GM10248 (cell line): Measurements from ENCODE around the gene ITM2C.

Source experiments
- CTCF ChIA-PET: fragments of 300-600 bp; sonication (Branson Sonifier 250); formaldehyde crosslinking; extraction: SDS; loops from one replicate; lab custom pipeline; 2021; ENCODE audit warnings: antibody characterized with exemption; lab: Yijun Ruan, JAX
- POLR2A ChIA-PET: fragments of 350-650 bp; sonication (Branson Sonifier 250); formaldehyde crosslinking; extraction: SDS; loops from one replicate; lab custom pipeline; 2020; ENCODE audit warnings: antibody characterized with exemption; lab: Yijun Ruan, JAX
- DNase-seq: peaks from one replicate; pipeline ENCODE4 v3.0.0; 2012; ENCODE audit errors: extremely low spot score
- TF ChIP-seq, protein P1 (sequence below): IDR thresholded peaks from 2 replicates; pipeline ENCODE4 v1.5.1; 2012; ENCODE audit warnings: mild to moderate bottlenecking, low read depth; ENCODE audit errors: extremely low read depth, missing control alignments, control extremely low read depth

Gene ITM2C

DNA sequence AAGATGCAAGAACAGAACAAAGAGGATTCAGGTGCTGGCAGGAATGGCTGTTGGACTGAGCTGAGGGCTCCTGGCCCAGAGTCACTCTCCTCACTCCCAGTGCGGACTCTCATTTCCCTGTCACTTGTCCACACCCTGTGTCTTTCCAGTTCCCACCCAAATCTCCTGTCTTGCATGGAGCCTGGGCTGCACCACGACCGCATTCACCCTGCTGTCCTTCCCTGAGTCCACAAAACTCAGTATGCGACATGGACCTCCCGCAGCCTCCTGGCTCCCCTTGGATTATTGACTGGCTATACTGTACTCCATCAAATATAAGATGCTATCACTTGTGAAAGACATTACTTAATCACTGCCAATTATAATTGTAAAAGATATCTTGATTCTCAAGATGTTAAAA is 2.5 kb upstream of the ITM2C start:
- ChIA-PET POLR2A (no interaction called here), CTCF (interaction anchor here (1.5 to 2.0 kb wide), 6 partner anchors 12 to 125 kb away, joined by 3 to 7 read pairs (median 6); no protein-coding TSS in a partner anchor)
- no peak for DNase-seq
- TF ChIP-seq, protein P1, sequence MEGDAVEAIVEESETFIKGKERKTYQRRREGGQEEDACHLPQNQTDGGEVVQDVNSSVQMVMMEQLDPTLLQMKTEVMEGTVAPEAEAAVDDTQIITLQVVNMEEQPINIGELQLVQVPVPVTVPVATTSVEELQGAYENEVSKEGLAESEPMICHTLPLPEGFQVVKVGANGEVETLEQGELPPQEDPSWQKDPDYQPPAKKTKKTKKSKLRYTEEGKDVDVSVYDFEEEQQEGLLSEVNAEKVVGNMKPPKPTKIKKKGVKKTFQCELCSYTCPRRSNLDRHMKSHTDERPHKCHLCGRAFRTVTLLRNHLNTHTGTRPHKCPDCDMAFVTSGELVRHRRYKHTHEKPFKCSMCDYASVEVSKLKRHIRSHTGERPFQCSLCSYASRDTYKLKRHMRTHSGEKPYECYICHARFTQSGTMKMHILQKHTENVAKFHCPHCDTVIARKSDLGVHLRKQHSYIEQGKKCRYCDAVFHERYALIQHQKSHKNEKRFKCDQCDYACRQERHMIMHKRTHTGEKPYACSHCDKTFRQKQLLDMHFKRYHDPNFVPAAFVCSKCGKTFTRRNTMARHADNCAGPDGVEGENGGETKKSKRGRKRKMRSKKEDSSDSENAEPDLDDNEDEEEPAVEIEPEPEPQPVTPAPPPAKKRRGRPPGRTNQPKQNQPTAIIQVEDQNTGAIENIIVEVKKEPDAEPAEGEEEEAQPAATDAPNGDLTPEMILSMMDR = no peak

DNA sequence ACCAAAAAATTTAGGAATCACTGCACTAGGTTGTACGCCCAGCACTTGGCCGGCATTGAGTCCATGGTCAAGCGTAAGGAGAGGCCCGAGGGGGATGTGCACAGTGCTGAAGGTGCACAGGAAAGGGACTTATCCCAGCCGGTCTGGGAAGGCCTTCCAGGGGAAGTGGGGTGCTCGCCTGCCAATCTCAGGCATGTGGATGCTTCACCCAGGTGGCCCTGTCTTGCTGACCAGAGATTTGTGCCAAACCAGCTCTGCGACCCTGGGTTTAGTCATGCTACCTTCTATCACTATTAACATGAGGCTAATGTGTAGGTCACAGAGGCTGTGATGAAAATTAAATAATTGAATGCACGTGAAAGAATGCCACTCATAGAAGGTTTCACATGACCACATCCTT is 1.7 kb upstream of the ITM2C start:
- TF ChIP-seq, protein P1 = no peak
- no peak for DNase-seq
- POLR2A ChIA-PET = no interaction called here
- CTCF ChIA-PET = interaction anchor here (0.8 to 1.8 kb wide), 3 partner anchors 12 to 124 kb away, joined by 3 to 6 read pairs (median 3); no protein-coding TSS in a partner anchor

DNA sequence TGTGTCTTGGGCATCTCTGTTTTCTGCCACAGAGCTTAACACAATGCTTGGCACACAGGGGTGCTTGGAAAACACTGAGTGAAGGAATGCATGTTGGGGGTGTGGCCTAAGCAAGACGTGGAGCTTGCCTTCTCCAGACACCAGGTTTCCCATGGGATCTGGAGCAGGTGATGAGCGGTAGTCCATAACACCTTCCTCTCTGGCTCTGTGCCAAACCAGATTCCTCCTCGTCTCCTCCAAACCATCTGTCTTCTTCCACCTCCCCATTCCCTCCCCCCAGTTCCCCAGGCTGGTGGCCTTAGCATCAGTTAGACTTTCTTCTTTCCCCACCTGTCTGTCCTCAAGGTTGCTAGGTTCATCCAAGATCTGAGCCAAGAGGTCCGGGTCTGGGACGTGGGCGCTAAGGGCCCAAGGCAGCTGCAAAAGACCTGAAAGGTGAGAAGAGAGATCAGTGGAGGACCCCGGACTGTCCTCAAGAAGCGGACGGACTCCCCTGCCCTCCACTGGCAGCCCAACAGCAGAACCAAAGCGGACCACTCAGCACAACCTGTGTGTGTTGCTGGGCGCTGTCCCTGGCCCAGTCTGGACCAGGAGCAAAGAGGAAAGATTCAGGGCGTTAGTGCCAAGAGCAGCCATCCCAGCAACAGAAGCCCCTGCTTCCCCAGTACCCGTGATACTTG is 1.2 kb upstream of the ITM2C start:
- POLR2A ChIA-PET = no interaction called here

DNA sequence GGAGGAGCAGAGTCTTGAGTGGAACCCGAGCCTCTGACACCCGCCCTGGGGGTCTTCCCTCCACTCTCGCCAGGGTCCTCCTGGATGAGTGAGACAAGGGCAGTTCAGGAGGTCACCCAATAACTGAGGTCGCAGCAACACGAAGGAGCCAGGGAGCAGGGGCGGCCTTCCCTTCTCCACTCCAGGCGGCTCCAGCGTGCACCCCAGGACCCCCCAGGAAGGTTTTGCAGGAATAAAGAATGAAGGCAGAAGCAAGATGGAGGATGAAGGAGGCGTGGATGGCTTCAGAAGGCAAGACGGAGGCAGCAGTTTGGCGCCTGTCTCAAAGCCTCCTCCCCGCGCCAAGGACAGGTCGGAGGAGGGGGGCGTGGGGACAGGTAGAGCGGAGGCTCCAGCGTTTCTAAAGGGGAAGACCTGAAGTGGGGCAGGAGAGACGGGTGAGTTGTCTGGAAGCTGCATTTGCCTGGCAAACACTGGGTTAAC is 579 bp upstream of the ITM2C start:
- ChIA-PET POLR2A (no interaction called here), CTCF (interaction anchor here (0.6 to 4.0 kb wide), 14 partner anchors 7 to 548 kb away, joined by 3 to 35 read pairs (median 4); partner anchors contain the start of gene GPR55)
- DNase-seq = no peak
- TF ChIP-seq, protein P1 = no peak

More for the DNA sequence above, 1.2 kb upstream of the ITM2C start:
- no peak for DNase-seq
- TF ChIP-seq, protein P1 = no peak
- CTCF ChIA-PET = interaction anchor here (0.6 to 4.0 kb wide), 12 partner anchors 7 to 187 kb away, joined by 3 to 35 read pairs (median 4); no protein-coding TSS in a partner anchor

DNA sequence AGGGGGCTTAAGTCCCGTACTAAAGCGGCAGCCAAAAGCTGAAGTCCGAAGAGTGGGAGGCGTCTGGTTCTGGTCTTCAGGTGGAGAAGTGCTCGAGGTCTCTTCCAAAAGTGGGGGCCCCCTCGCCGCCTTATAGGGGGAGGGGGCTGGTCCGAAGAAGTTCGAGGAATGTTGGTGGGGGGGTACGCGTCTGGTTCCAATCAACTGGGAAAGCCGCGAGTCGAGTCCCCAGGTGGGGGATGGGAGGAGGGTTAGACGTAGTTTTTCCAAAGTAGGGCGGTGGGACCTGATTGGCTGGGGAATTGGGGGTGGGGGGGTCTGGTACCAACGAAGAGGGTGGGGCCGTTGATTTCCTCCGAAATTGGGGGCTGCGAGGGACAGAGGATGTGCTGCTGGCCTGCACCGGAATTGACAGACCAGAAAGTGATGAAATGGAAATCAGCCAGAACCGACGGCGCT is 594 bp downstream of the ITM2C start:
- no peak for DNase-seq
- POLR2A ChIA-PET = no interaction called here
- CTCF ChIA-PET = interaction anchor here (0.7 to 4.0 kb wide), 19 partner anchors 9 to 547 kb away, joined by 3 to 35 read pairs (median 3); partner anchors contain the start of gene GPR55
- TF ChIP-seq, protein P1 = no peak

DNA sequence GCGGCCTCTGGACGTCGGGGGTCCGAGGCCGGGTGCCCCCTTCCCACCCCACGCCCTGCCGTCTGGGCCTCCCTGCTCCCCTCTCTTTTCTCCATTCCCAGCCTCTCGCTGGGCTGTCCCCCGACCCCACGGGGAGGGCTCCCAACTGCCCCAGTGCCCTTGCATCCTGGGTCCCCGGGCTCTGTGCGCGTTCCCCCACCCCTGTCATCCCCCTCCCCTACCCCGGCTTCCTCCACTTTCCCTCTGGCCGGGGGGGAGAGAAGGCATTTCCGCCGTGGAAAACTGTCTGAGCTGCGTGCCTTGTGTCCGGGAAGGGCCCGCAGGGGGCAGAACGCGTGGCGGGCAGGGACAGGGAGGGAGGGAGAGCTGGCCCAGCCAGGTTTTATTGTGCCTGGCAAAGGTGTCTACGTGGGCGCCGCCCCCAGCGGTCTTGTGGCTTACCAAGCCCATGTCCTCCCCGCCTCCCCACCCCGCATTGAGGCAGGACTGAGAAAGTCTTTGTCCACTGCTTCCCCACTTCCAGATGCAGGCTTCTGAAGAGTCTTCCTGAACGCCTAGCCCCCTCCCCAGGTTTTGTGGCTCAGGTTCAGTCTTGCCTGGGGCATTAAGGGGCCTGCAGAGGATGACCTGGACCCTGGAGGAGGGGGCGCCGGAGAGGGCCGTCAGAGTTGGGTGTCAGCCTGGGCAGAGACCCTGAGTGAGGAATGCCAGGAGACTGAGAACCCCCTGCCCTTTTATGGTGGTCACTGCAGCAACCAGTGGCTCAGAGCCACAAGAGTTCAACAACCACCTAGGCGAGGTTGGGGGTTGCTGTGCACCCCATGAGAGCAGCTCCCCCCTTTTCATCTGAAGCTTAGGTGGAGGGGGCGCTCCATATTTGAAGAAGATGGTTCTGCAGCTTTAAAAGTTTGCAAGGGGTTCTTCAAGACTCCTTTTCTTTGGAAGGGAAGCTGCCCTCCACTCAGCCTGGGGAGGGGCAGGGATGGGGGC is 1.3 kb downstream of the ITM2C start:
- no peak for DNase-seq
- ChIA-PET POLR2A (no interaction called here), CTCF (interaction anchor here (1.0 to 4.0 kb wide), 11 partner anchors 9 to 187 kb away, joined by 3 to 35 read pairs (median 5); no protein-coding TSS in a partner anchor)
- TF ChIP-seq, protein P1 = no peak
